Stimulated activated CD4-positive, alpha-beta T cell treated with anti-CD3 and anti-CD28 coated beads, Interleukin-1b, Interleukin-23, amount 100 ng/mL, for 24 hours (primary cell): Measurements from ENCODE around the gene TTC7B.

ENCODE experiments used
- DNase-seq, 4 experiments: peaks; one replicate each; pipeline ENCODE4 v3.0.0-alpha.2; 2020; ENCODE audit warnings: low read depth in 4 of 4, low spot score in 1 of 4

TTC7B gene

GRCh38 chr14:90676356-90676755 lies 139.9 kb downstream of the TTC7B start:
- DNase-seq = no peak

- DNase-seq = no peak
Observed at GRCh38 chr14:90675399-90675798, 140.8 kb downstream of the TTC7B start.

GRCh38 chr14:90674716-90675115 lies 141.5 kb downstream of the TTC7B start:
- DNase-seq = no peak

GRCh38 chr14:90674043-90674670 lies 142.1 kb downstream of the TTC7B start:
- DNase-seq = no peak

- no peak for DNase-seq
Observed at GRCh38 chr14:90671382-90672234, 144.6 kb downstream of the TTC7B start.

- no peak for DNase-seq
Observed at GRCh38 chr14:90669731-90670130, 146.5 kb downstream of the TTC7B start.

GRCh38 chr14:90666571-90666970 lies 149.7 kb downstream of the TTC7B start:
- DNase-seq = no peak

- no peak for DNase-seq
Observed at GRCh38 chr14:90665321-90666000, 150.8 kb downstream of the TTC7B start.

- no peak for DNase-seq
Observed at GRCh38 chr14:90664911-90665310, 151.3 kb downstream of the TTC7B start.

GRCh38 chr14:90663680-90664079 lies 152.6 kb downstream of the TTC7B start:
- DNase-seq = no peak

- no peak for DNase-seq
Observed at GRCh38 chr14:90663140-90663539, 153.1 kb downstream of the TTC7B start.

GRCh38 chr14:90661866-90662265 lies 154.4 kb downstream of the TTC7B start:
- no peak for DNase-seq

- no peak for DNase-seq
Observed at GRCh38 chr14:90660865-90661570, 155.2 kb downstream of the TTC7B start.

GRCh38 chr14:90659156-90659555 lies 157.1 kb downstream of the TTC7B start:
- no peak for DNase-seq

- no peak for DNase-seq
Observed at GRCh38 chr14:90658541-90658967, 157.7 kb downstream of the TTC7B start.

GRCh38 chr14:90656973-90657372 lies 159.3 kb downstream of the TTC7B start:
- no peak for DNase-seq

GRCh38 chr14:90655829-90656228 lies 160.4 kb downstream of the TTC7B start:
- DNase-seq = no peak

- no peak for DNase-seq
Observed at GRCh38 chr14:90654831-90655276, 161.4 kb downstream of the TTC7B start.

- no peak for DNase-seq
Observed at GRCh38 chr14:90652626-90653025, 163.6 kb downstream of the TTC7B start.

- DNase-seq = no peak
Observed at GRCh38 chr14:90651976-90652560, 164.2 kb downstream of the TTC7B start.

GRCh38 chr14:90651271-90651804 lies 164.9 kb downstream of the TTC7B start:
- DNase-seq = no peak
